ENCODE measurements around the gene TCEAL8.
"Not testable (repeated sequence)": the region's sequence is repeated elsewhere in the genome, so short reads cannot be mapped to it uniquely, and the experiment has no call there.

The TCEAL8 gene, protein sequence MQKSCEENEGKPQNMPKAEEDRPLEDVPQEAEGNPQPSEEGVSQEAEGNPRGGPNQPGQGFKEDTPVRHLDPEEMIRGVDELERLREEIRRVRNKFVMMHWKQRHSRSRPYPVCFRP

DNA sequence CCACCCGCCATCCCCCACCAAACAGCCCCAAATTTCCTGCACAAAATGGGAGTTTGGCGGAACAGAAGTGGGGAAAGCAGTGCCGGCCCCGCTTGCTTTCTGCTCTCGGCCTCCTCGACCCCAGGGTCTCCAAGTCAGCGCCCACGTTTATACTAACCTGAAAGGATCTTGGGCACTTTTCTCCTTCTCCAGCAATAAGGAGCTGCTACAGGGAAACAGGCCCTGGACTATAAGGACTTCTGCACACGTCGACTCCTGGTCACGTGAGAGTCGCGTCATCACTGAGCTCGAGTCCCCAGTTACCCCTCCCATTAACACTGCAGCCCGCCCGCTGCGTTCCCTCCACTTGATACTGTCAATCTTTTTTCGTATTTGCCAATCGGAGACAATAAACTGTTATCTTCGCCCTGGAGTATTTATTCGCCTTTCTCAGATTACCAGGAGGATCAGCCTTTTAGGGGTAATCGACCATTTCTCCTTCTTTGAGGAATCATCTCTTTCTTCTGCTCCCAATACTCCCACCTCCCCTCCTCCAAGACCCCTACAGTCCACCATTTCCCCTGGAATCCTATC lies at the start of gene TCEAL8:
Gene TCEAL8 (minus strand): TSS at position 235 of the 573 bp plus-strand sequence. CDS start 1,176 bp downstream, outside the sequence.
- peak; percentile 45 for DNase-seq (ENCODE audit: low spot score)

- DNase-seq (ENCODE audit: low spot score): no peak
These were observed 49.8 kb upstream of the TCEAL8 start for GRCh38 chrX:103304705-103305104.

DNA sequence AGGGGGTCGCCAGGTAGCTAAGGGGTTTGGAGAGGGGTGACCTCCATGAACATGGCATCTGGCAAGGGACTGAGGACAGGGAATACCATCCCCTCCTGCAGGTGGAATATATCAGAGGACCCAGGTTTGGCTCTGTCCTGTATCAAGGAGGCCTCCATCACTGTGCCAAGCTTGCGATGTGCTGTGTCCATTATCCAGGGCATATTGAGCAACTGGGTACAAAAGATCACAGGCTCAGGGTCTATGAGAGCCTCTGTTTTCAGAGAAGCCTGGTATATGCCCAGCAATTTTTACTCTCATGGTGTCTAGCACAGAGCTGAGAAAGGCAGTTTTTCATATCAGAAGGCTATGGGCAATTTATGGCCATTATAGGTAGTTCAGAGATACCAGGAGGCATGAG lies 38.2 kb upstream of the TCEAL8 start:
- no peak for DNase-seq (ENCODE audit: low spot score)

DNA sequence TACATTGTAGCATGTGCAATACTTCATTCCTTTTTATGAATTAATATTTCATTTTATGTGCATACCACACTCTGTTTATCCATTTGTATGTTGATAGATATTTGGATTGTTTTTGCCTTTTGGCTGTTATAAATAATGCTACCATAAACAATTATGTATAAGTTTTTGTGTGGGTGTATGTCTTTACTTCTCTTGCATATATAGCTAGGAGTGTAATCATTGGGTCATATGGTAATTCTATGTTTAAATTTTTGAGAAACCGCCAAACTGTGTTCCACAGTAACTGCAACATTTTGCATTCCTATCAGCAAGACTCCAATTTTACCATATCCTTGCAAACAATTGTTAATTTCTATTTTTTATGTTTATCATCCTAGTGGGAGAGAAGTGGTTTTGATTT lies 24.7 kb upstream of the TCEAL8 start:
- DNase-seq (ENCODE audit: low spot score): no peak

- no peak for DNase-seq (ENCODE audit: low spot score)
These were observed 21.6 kb upstream of the TCEAL8 start, which contains the start of gene TCEAL5 for GRCh38 chrX:103276581-103277002. TSS of gene TCEAL5 (minus strand) at chrX:103276750. CDS start at chrX:103274563, 2,187 bp downstream.

GRCh38 chrX:103275947-103276567 lies 21.1 kb upstream of the TCEAL8 start:
- DNase-seq (ENCODE audit: low spot score): no peak

DNA sequence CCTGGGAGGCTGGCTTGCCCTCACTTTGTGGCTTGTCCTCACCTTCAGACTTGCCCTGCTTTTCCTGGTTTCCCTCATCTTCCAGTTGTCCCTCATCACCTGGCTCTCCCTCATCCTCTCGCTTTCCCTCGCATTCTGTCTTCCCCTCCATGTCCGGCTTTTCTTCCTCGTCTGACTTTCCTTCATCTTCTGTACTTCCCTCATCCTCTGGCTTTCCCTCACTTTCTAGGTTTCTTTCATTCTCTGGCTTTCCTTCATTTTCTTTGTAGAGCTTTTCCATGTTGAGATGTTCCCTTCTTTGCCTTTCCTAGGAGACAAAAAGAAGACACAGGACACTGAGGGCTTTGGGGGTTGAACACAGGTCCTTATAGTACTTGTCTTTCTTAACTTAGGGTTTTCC lies 19.3 kb upstream of the TCEAL8 start:
- no peak for DNase-seq (ENCODE audit: low spot score)

DNA sequence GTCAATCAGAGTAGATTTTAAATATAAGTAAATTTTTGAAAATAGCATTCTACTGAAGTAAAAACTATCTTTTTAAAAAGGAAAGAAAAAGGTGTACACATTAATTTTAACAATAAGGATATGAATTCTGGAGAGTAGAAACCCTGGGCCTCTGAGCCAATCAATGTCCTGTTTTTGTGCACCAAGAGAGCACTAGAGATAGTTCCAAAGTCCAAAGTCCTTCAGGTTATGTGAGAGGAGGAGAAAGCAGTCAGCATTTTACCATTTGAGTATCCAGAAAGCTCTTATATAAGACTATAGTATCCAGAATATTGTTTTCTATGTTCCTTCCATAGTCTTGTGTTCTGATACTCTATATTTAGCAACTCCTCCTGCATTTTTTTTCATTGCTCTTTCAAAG lies 3.3 kb upstream of the TCEAL8 start:
- no peak for DNase-seq (ENCODE audit: low spot score)

DNA sequence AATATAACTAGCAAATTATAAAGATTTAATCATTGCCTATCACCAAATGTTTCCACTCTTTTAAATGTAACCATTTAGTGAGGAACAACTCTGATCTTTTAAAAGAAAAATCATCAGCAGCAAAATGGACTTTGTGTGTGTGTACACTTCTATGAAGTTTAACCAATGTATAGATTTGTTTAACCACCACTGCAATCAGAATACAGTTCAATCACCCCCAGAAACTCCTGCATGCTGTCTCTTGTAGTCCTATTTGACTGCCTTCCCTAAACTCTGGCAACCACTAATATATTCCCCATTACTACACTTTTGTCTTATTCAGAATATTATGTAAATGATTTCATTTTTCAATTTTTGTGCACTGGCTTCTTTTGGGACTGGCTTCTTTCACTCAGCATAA lies 1.7 kb upstream of the TCEAL8 start:
- DNase-seq (ENCODE audit: low spot score): no peak

GRCh38 chrX:103254171-103254824 lies 657 bp downstream of the TCEAL8 start:
- DNase-seq (ENCODE audit: low spot score): no peak

- no peak for DNase-seq (ENCODE audit: low spot score)
These were observed 1.3 kb downstream of the TCEAL8 start for GRCh38 chrX:103253608-103254007.

GRCh38 chrX:103250977-103251376 lies 4.0 kb downstream of the TCEAL8 start:
- no peak for DNase-seq (ENCODE audit: low spot score)

DNA sequence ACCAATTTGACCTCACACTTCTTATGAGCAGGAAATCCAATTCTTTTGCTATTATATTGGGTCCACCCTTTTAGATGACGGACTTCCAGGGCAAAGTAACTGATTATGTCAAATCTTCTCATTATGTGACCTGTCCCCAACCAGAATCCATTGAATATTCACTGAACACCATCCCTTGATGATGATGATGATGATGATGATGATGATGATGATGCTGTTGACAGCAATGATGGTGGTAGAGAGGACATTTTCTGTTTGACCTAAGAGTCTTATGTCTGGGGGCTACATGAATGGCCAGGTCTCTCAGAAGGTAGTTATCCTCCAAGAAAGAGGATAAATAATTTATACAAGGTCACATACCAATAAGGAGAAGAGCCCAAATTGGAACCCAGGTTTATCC lies 5.2 kb downstream of the TCEAL8 start:
- DNase-seq (ENCODE audit: low spot score): no peak

DNA sequence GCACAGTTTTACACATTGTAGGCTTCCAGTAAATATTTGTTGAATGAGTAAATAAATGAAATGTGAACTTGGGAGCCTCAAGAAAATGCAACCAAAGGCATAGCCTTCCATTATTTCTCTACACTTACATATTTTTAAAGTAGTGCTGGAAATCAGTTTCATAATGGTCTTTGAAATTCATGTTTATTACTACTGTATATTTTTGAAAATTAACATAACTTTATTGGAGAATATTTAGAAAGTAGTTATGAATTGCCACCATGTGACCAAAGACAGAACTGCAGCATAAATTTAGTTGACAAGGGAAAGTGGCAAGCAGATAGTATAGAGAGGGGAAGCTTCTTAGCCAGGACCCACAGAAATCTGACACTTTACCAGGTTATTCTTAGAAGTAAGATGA lies 6.4 kb downstream of the TCEAL8 start:
- DNase-seq (ENCODE audit: low spot score): no peak

- no peak for DNase-seq (ENCODE audit: low spot score)
These were observed 14.8 kb downstream of the TCEAL8 start for GRCh38 chrX:103240155-103240554.

GRCh38 chrX:103236296-103236695 lies 18.7 kb downstream of the TCEAL8 start:
- no peak for DNase-seq (ENCODE audit: low spot score)

GRCh38 chrX:103235608-103236007 lies 19.3 kb downstream of the TCEAL8 start:
- DNase-seq (ENCODE audit: low spot score): not testable (repeated sequence)

GRCh38 chrX:103234869-103235268 lies 20.1 kb downstream of the TCEAL8 start:
- DNase-seq (ENCODE audit: low spot score): no peak

- DNase-seq (ENCODE audit: low spot score): no peak
These were observed 21.7 kb downstream of the TCEAL8 start for GRCh38 chrX:103233263-103233662.

DNA sequence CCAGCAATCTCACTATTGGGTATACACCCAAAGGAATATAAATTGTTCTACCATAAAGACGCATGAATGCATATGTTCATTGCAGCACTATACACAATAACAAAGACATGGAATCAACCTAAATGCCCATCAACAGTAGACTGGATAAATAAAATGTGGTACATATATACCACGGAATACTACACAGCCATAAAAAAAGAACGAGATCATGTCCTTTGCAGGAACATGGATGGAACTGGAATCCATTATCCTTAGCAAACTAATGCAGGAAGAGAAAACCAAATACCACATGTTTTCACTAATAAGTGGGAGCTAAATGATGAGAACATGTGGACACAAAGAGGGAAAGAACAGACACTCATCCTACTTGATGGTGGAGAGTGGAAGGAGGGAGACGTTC lies 29.0 kb downstream of the TCEAL8 start:
- DNase-seq (ENCODE audit: low spot score): not testable (repeated sequence)

DNA sequence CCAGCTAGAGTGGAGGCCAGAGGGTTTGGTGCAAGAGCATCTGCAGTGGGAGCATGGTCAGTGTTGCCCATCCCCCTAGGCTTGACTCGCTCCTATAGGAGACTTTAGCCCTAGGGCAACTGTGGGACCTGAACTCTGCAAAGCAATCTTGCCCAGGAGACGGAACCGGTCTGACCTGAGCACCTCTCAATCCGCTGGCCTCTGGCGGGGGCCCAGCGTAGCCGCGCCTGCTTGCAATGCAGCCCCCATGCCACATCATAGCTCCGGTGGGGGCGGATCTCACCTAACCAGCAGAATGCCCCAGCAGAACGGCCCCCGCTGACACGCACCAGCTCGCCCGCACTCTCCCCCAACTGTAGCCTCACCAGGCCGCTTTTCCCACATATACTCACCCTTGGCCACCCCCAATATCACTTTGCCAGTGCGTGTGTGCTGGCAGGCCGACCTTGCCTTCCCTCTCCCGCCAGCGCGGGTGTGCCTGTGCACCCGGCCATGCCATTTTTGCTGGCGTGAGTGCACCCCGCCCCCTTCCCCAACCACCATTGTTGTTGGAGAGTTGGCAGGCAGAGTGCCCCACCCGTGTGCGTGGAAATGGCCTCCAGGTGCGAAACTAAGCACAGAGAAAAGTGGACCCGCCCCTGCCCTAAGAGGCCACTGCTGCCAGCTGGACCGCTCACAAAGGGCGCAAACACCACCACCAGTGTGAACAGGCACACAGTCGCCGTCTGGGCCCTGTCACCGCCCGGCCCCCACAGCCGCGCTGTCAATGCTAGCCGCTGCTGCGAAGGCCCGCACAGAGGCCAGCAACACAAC lies 34.2 kb downstream of the TCEAL8 start:
- DNase-seq (ENCODE audit: low spot score): no peak

DNA sequence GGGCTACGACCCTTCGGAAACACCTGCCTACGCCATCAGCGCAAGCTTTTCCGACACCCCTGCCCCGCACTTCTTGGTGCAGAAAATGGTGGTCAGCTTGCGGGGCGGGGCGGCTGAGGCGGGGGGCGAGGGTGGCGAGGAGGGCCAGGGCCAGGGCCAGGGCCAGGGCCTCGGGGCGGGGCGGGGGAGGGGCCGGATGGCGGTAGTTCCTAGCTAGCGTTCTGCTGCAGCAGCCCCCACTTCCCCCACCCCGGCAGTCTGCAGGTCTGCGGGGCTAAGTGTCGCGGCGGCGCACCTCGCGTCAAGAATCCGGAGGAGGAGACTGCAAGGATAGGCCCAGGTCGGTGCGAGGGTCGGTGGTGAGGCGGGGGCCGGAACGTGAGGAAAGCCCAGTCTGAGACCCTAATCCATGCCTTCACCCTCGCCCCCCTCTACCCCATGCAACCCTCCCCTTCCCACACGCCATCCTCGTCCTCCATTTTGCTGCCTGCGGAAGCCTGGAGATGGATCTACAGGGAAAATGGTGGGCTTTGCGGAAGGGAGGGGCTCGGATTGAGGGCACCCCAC lies 39.4 kb downstream of the TCEAL8 start:
- DNase-seq (ENCODE audit: low spot score): no peak

Measured in LoVo (cell line).